Brain microvascular endothelial cell (primary cell): ENCODE results near the gene NOSTRIN.

Experiments used
- DNase-seq: peaks from one replicate; pipeline ENCODE4 v3.0.0-alpha.2; 2020
- H3K27ac ChIP-seq: fragments of 250-450 bp; sonication (Bioruptor Pico); 2 replicates; pipeline ENCODE4 v1.5.1; 2020; ENCODE audit warnings: mild to moderate bottlenecking, moderate library complexity
- H3K27me3 ChIP-seq: fragments of 250-450 bp; sonication (Bioruptor Pico); replicated peaks from 2 replicates; pipeline ENCODE4 v1.5.1; 2020; ENCODE audit warnings: mild to moderate bottlenecking
- H3K36me3 ChIP-seq: fragments of 250-450 bp; sonication (Bioruptor Pico); replicated peaks from 2 replicates; pipeline ENCODE4 v1.5.1; 2020; ENCODE audit warnings: mild to moderate bottlenecking
- H3K4me3 ChIP-seq: 2 replicates; pipeline ENCODE4 v1.5.1; 2011; ENCODE audit warnings: low read depth, mild to moderate bottlenecking, control low read depth, low read length, moderate library complexity
- in situ Hi-C: cut with HindIII; loops from 2 replicates; pipeline ENCODE4 v1.10.0; 2017; ENCODE audit warnings: low sequenced_read_pairs, low pct_ligation_motif_present
- TF ChIP-seq, protein P1 (sequence below): IDR thresholded peaks from 2 replicates; pipeline ENCODE4 v1.5.1; 2011; ENCODE audit warnings: low read depth, mild to moderate bottlenecking, moderate library complexity, low read length, control low read depth, inconsistent platforms; ENCODE audit errors: missing control alignments

The NOSTRIN gene, protein sequence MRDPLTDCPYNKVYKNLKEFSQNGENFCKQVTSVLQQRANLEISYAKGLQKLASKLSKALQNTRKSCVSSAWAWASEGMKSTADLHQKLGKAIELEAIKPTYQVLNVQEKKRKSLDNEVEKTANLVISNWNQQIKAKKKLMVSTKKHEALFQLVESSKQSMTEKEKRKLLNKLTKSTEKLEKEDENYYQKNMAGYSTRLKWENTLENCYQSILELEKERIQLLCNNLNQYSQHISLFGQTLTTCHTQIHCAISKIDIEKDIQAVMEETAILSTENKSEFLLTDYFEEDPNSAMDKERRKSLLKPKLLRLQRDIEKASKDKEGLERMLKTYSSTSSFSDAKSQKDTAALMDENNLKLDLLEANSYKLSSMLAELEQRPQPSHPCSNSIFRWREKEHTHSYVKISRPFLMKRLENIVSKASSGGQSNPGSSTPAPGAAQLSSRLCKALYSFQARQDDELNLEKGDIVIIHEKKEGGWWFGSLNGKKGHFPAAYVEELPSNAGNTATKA

DNA sequence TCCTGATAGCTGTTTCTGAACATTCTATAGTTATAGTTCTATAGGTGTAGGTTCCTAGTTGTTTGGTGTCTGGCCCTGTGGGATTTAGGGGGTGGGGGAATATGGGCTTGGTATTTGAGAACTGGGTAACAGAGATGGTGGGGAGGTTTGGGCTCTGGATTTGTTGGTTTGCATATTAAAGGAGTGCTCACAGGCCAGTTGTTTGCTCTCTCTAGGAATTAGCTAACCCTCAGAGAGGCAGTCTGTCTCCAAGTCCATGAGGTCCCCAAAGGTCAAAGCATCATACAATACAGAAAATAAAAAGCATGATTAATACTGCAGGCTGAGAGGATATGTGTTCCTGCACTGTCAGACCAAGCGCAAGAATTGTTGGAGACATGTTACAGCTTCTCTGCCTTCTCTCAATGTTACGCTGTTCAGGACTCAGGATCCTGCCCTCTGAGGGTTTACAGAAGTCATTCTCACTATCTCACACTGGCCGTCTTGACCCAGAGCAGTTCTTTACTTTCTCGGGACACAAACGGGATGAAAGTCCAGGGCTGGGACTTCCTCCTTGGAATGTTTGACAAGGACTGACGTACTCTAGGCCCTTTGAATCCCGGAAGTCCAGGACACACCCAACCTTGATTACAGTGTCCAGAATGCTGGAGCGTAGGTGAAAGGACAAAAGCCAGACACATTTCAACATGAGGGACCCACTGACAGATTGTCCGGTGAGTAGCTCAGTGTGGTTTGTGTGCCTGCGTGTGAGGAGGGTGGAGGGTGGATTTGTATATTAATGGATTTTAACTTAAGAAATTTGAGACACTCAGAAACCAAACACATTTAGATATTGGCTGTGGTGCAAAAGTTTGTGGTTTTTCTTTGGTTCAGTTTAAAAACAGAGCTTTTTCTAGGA is at the start of gene NOSTRIN:
TSS of gene NOSTRIN (plus strand) at position 677 of the 898 bp plus-strand sequence. CDS start at position 687, 10 bp downstream.
- DNase-seq: no peak
- Histone ChIP-seq H3K36me3 (no peaks in the 10 kb centered on the region), H3K4me3 (no peak within 1 kb of the TSS), H3K27ac (no peak within 1 kb of the TSS), H3K27me3 (no peaks in the 10 kb centered on the region)
- TF ChIP-seq, protein P1, sequence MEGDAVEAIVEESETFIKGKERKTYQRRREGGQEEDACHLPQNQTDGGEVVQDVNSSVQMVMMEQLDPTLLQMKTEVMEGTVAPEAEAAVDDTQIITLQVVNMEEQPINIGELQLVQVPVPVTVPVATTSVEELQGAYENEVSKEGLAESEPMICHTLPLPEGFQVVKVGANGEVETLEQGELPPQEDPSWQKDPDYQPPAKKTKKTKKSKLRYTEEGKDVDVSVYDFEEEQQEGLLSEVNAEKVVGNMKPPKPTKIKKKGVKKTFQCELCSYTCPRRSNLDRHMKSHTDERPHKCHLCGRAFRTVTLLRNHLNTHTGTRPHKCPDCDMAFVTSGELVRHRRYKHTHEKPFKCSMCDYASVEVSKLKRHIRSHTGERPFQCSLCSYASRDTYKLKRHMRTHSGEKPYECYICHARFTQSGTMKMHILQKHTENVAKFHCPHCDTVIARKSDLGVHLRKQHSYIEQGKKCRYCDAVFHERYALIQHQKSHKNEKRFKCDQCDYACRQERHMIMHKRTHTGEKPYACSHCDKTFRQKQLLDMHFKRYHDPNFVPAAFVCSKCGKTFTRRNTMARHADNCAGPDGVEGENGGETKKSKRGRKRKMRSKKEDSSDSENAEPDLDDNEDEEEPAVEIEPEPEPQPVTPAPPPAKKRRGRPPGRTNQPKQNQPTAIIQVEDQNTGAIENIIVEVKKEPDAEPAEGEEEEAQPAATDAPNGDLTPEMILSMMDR: no peak
- in situ Hi-C loops: no loop called here

DNA sequence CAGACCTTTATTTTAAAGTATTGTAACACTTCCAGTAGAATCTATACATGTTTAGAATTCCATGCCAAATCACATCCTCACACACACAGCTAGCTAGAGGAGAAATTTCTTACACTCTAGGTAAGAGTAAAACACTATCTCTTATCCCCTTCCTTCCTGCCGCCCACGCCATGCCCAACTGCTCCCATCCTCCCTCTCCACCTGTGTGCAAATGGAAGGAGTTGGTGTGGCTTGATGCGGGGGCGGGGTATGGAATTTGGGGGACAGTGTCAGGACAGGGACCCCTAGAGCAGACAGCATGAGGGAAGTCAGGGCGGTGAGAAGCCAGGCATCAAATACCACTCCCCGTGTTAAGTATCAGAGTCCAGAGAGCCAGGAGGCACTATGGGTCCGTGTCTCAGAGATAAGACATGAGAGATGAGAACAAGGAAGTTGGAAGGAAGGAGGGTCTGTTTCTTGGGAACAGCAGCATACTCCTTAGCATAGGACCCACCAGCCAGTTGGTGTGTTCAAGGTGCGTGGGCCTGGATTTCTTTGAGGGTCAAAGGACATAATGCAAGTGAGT is 48.6 kb upstream of the NOSTRIN start:
- Histone ChIP-seq H3K36me3 (no peaks in the 10 kb centered on the region), H3K27ac (no peak overlapping the region), H3K27me3 (no peaks in the 10 kb centered on the region), H3K4me3 (no peak overlapping the region)
- DNase-seq: no peak
- TF ChIP-seq, protein P1: no peak
- in situ Hi-C loops: no loop called here

DNA sequence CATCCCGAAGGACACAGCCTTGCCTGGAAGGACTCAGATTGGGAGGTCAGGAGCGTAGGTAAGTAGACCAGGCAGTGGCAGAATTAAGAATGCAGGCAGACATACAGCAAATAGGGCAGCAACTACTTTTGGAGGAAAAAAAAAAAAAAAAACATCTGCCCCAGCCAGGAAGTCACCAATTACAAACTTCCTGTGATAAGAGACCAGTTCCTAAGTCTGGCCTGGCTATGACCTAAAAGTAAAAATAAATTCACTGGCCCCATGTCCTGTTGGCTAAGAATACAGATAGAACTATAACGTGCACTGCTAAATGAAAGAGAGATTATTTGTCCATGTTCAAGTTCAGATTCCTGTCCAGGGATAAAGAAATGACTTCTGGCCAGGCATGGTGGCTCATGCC is 45.2 kb upstream of the NOSTRIN start:
- no peak for DNase-seq
- in situ Hi-C loops: no loop called here
- Histone ChIP-seq H3K4me3 (no peak overlapping the region), H3K27me3 (no peaks in the 10 kb centered on the region), H3K36me3 (no peaks in the 10 kb centered on the region), H3K27ac (no peak overlapping the region)
- TF ChIP-seq, protein P1: no peak

DNA sequence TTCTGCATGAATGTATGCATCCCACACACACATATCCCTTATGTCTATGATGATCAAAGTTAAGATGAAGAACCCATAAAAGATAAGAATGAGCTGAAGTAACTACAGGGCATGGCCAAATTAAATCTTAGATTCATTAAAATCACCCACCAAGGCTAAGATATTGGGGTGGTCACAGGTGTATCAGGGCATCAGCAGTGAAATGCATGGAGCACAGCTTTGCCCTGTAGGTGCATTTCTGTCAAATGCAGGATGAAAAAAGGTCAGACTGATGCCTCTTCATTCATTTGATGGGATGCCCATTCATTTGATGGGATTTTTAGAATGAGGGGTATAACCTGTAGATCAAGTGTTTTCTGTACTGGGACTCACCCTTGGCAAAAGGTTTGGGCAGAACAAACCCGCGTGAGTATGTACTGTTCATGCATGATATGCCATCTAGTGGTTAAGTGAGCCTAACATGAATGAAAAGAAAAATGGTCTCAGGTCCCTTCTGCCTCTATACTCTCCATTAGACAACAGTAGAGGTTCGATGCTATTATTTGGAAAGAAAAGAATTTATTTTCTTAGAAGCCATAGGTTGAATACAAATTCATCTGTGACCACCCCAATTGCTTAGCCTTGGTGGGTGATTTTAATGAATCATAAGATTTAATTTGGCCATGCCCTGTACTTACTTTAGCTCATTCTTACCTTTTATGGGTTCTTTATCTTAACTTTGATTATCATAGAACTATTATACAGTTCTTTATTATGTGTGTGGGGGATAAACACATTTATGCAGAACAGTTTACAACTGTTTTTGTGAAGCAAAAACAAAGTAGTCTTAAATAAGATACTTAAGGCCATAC is 43.2 kb upstream of the NOSTRIN start:
- in situ Hi-C loops: no loop called here
- Histone ChIP-seq H3K27ac (no peak overlapping the region), H3K27me3 (no peaks in the 10 kb centered on the region), H3K36me3 (no peaks in the 10 kb centered on the region), H3K4me3 (no peak overlapping the region)
- TF ChIP-seq, protein P1: peak; percentile 65
- DNase-seq: peak; percentile 36

DNA sequence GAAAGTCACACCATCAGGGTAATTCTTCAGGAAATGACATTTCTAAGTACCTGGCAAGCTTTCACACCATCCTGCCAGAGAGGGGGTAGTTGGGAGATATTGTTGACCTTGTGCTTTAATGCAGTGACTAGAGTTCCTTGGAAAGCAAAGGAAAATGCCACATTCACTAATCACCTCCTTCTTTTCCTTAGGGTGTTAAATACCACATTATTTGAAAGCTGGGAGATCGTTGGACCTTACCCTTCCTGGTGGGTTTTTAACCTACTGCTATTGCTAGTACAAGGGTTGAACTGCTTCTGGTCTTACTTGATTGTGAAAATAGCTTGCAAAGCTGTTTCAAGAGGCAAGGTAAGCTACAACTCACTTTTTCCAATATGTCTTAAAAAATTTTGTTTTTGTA is 37.0 kb upstream of the NOSTRIN start:
- H3K4me3 ChIP-seq: no peak overlapping the region
- H3K27me3 ChIP-seq: no peaks in the 10 kb centered on the region
- DNase-seq: no peak
- no peak overlapping the region for H3K27ac ChIP-seq
- H3K36me3 ChIP-seq: no peaks in the 10 kb centered on the region
- in situ Hi-C loops: no loop called here
- TF ChIP-seq, protein P1: no peak
